MM.1S (cell line): Measurements from ENCODE around the gene PDPN.

Experiments used
- CTCF ChIP-seq: fragments of 300-600 bp; sonication (generic); IDR thresholded peaks from 2 replicates; pipeline ENCODE4 v1.5.1; 2016; ENCODE audit warnings: antibody characterized with exemption, low read length, mixed read lengths
- EZH2 ChIP-seq: fragments of 300-600 bp; sonication (generic); optimal IDR thresholded peaks from 2 replicates; pipeline ENCODE3; 2017; ENCODE audit warnings: low read depth, mild to moderate bottlenecking, antibody characterized with exemption, low read length, mixed read lengths

- TF ChIP-seq CTCF (no peak), EZH2 (no peak)
Observed at GRCh38 chr1:13587256-13588030, 3.8 kb downstream of the PDPN start.
